Coronary artery (tissue), 2 donors: Measurements from ENCODE around the gene HPRT1.

Experiments used
- DNase-seq: peaks from one replicate; pipeline ENCODE4 v3.0.0-alpha.2; 2017; ENCODE audit warnings: low spot score
- H3K27ac ChIP-seq, 2 donors: fragments of 200-600 bp; sonication (generic); one replicate each; pipeline ENCODE4 v1.5.1; 2016 to 2019
- H3K4me3 ChIP-seq: fragments of 200-600 bp; sonication (generic); 2 replicates; pipeline ENCODE4 v1.5.1; 2016; ENCODE audit warnings: mild to moderate bottlenecking, moderate library complexity
- TF ChIP-seq, protein P1 (sequence below): fragments of 200-600 bp; sonication (generic); IDR thresholded peaks from one replicate; pipeline ENCODE4 v1.5.1; 2019; ENCODE audit warnings: antibody characterized with exemption

Gene HPRT1

DNA sequence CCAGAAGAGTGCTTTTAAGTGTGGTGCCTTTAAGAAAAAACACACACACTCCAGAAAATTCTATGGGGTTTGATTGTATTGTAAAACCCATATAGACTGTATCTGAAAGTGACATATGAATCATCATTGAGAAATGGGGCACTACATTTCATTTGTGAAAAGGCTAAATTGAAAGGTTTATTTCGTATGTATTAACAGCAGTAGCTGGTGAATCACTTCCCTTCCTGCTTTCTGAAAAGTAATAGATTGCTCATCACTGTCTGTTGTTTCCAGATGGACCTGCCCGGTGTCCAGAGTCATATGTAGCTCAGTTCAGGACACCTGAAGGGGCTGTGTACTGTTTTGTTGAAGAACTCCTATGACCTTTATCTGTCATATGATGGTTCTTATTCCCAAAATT, 28.1 kb upstream of the HPRT1 start:
- DNase-seq: no peak
- TF ChIP-seq, protein P1, sequence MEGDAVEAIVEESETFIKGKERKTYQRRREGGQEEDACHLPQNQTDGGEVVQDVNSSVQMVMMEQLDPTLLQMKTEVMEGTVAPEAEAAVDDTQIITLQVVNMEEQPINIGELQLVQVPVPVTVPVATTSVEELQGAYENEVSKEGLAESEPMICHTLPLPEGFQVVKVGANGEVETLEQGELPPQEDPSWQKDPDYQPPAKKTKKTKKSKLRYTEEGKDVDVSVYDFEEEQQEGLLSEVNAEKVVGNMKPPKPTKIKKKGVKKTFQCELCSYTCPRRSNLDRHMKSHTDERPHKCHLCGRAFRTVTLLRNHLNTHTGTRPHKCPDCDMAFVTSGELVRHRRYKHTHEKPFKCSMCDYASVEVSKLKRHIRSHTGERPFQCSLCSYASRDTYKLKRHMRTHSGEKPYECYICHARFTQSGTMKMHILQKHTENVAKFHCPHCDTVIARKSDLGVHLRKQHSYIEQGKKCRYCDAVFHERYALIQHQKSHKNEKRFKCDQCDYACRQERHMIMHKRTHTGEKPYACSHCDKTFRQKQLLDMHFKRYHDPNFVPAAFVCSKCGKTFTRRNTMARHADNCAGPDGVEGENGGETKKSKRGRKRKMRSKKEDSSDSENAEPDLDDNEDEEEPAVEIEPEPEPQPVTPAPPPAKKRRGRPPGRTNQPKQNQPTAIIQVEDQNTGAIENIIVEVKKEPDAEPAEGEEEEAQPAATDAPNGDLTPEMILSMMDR: no peak
- no peak overlapping the region for H3K4me3 ChIP-seq
- no peak overlapping the region for H3K27ac ChIP-seq

DNA sequence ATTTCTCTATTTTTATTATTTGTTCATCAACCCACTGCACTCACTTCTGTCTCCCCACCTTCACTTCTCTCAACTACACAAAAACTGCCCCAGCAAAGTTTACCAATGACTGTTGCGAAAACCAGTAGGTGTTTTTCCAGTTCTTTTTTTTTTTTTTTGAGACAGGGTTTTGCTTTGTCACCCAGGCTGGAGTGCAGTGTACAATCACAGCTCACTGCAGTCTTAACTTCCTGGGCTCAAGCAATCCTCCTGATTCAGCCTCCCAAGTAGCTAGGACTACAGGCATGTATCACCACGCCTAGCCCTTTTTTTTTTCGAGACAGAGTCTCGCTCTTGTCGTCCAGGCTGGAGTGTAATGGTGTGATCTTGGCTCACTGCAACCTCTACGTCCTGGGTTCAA, 24.1 kb upstream of the HPRT1 start:
- TF ChIP-seq, protein P1: no peak
- no peak for DNase-seq
- no peak overlapping the region for H3K4me3 ChIP-seq
- no peak overlapping the region for H3K27ac ChIP-seq

DNA sequence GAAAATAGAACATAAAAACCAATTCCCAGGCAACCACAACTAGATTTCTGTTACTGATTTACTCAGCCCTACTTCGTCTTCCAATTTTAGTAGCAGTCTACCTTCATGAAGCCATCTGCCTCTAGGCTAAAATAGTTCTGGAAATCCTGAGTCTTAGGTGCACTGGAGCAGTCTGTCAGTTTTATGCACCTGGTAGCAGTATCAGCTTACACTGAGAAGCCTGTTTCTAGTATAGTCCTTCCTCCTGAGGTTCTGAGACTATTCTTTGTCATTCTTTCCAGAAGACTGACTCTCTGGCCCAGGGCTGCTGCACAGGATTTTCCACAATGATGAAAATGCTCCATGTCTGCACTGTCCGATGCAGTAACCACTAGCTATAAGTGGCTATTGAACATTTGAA, 16.9 kb upstream of the HPRT1 start:
- no peak for DNase-seq
- Histone ChIP-seq H3K27ac (no peak overlapping the region), H3K4me3 (no peak overlapping the region)
- TF ChIP-seq, protein P1: no peak

DNA sequence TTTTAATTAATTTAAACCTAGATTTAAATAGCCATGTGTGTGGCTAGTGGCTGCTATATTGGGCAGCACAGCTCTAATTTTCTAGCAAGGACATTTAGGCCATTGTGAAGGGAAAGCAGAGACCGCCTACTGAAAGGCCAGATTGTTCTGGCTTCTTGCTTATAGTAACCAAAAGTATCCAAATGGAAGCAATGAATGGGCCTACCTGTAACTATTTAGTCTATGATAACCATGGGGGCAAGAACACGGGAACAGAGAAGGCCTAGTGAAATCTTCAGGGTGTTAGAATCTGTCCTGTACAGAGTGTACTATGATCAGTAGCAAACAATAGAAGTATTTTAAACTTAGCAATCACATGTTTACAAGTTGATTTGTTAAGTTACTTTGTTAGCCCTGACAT, 16.5 kb upstream of the HPRT1 start:
- H3K4me3 ChIP-seq: no peak overlapping the region
- DNase-seq: no peak

DNA sequence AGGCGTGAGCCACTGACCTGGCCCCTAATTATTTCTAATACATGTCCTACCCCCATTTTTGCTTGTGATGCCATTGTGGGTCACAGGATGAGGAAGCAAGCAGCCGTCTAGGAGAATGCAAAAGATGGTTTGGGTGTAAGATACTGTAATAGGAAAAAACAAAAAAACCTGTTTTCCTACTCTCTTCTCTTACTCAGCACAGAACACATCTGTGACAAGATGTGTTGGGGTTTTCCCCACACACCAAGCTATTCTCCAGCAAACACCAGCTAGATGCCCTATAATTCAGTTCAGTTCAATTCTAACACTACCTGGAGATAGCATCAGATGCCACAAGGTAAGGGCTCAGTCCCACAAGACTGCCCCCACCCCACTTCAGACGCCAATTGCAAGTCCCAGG, 15.3 kb upstream of the HPRT1 start:
- TF ChIP-seq, protein P1: no peak
- no peak for DNase-seq
- Histone ChIP-seq H3K4me3 (no peak overlapping the region), H3K27ac (no peak overlapping the region)

More for the DNA sequence above, 16.5 kb upstream of the HPRT1 start:
- no peak overlapping the region for H3K27ac ChIP-seq
- TF ChIP-seq, protein P1: no peak

DNA sequence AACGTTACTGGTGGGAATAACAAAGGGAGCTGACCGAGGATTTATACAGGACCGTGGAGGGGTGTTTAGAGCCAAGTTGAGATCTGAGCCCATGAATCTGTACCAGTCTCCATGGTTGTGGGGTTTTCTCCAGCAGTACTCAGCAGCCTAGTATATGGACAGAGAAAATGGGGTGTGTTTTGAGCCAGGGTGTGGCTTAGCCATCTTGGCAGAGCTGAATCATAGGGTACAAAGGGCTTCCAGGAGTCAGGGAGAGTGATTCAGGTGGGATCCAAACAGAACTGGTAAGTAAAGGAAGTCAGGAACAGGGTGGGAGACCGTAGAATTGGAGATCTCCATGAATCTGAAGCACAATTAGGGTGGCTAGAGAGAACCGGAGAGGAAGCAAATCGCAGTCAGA, 7.4 kb upstream of the HPRT1 start:
- no peak for DNase-seq
- H3K27ac ChIP-seq: no peak overlapping the region
- H3K4me3 ChIP-seq: no peak overlapping the region
- TF ChIP-seq, protein P1: no peak

DNA sequence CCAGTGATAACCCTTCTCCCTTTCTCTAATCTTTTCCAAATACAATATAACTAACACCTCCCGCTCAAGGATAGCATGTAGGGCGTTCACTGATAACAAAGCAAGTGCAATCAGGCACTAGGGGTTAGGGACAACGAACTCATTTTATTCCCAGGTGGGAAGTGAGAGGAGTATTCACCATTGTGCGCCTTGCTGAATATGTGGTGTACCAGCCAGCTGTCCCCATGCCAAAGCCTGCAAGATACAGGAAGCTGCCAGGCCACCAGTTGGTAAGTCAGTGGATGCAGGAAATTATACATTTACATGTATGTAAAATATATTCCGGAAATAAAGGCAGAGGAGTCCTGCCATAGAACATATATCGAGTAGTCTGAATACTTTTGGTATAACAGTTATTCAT, 6.3 kb upstream of the HPRT1 start:
- TF ChIP-seq, protein P1: no peak
- Histone ChIP-seq H3K27ac (no peak overlapping the region), H3K4me3 (no peak overlapping the region)
- no peak for DNase-seq
